ENCODE measurements around the gene MAD2L2. TPM values are rescaled to one million over a fixed set of nuclear protein-coding genes. Genes with fewer than 3 reads are reported as not detected.

Gene MAD2L2
- total RNA-seq, 2 donors from 2014 or later: 26.9 to 27.3 TPM

DNA sequence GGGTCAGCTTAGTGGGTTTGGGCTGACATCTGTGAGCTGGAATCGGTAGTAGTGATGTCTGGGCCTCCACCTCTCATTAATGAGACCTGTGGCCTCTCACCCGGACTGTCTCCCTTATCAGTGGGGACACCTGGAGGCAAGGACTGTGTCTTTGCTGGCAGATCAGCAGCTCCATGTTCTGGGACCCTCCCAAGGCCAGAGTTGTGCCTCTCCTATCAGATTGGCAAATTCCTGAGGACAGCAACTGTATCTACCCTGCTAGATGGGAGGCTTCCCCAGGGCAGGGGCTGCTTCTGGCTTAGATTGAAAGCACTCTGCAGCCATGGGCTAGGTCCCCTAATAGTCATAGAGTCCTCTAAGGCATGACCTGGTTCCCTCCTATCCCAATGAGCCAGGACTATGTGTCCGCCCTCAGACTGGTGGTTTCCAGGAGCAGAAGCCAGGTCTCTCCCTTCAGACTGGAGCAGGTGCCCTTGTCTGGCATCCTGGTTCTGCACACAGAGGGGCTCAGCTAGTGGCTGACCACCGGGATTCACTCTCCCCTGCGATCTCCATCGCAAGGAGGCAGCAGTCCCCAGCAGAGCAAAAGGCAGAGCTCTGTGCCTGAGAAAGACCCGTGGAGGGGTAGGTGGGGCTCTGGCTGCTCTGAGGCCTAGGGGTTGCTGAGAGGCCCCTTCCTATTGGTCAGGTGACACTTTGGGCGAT lies 16.4 kb upstream of the MAD2L2 start:
- ATAC-seq (ENCODE audit: insufficient number of reproducible peaks, low FRiP score, low read depth): no peak
- TF ChIP-seq, protein P1, sequence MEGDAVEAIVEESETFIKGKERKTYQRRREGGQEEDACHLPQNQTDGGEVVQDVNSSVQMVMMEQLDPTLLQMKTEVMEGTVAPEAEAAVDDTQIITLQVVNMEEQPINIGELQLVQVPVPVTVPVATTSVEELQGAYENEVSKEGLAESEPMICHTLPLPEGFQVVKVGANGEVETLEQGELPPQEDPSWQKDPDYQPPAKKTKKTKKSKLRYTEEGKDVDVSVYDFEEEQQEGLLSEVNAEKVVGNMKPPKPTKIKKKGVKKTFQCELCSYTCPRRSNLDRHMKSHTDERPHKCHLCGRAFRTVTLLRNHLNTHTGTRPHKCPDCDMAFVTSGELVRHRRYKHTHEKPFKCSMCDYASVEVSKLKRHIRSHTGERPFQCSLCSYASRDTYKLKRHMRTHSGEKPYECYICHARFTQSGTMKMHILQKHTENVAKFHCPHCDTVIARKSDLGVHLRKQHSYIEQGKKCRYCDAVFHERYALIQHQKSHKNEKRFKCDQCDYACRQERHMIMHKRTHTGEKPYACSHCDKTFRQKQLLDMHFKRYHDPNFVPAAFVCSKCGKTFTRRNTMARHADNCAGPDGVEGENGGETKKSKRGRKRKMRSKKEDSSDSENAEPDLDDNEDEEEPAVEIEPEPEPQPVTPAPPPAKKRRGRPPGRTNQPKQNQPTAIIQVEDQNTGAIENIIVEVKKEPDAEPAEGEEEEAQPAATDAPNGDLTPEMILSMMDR (IDR thresholded peaks at IDR 0.05): no peak
- no peak for DNase-seq (ENCODE audit: low spot score)
- Histone ChIP-seq H3K27me3 (replicated peaks; ENCODE audit: insufficient read depth) (peaks cover 3% of the 10 kb centered on the region), H3K36me3 (no peaks in the 10 kb centered on the region), H3K27ac (no peak overlapping the region), H3K9me3 (no peaks in the 10 kb centered on the region), H3K4me3 (no peak overlapping the region), H3K4me1 (ENCODE audit: control insufficient read depth in 1 of 2, low read depth in 2 of 2) (peaks cover 11 to 30% of the 10 kb centered on the region in 2 donors)

GRCh38 chr1:11695861-11696260 lies 14.9 kb upstream of the MAD2L2 start:
- H3K4me3 ChIP-seq: no peak overlapping the region
- no peaks in the 10 kb centered on the region for H3K36me3 ChIP-seq
- no peaks in the 10 kb centered on the region for H3K9me3 ChIP-seq
- TF ChIP-seq, protein P1 (IDR thresholded peaks at IDR 0.05): no peak
- H3K4me1 ChIP-seq (ENCODE audit: control insufficient read depth in 1 of 2, low read depth in 2 of 2): peaks cover 10 to 29% of the 10 kb centered on the region in 2 donors
- ATAC-seq (ENCODE audit: insufficient number of reproducible peaks, low FRiP score, low read depth): no peak
- H3K27me3 ChIP-seq (replicated peaks; ENCODE audit: insufficient read depth): peaks cover 8% of the 10 kb centered on the region
- no peak overlapping the region for H3K27ac ChIP-seq
- no peak for DNase-seq (ENCODE audit: low spot score)

- DNase-seq (ENCODE audit: low spot score) (no peak), ATAC-seq (ENCODE audit: insufficient number of reproducible peaks, low FRiP score, low read depth) (no peak)
- peaks cover 10 to 28% of the 10 kb centered on the region in 2 donors for H3K4me1 ChIP-seq (ENCODE audit: control insufficient read depth in 1 of 2, low read depth in 2 of 2)
- TF ChIP-seq, protein P1 (IDR thresholded peaks at IDR 0.05): no peak
- peaks cover 8% of the 10 kb centered on the region for H3K27me3 ChIP-seq (replicated peaks; ENCODE audit: insufficient read depth)
- H3K27ac ChIP-seq: no peak overlapping the region
- no peak overlapping the region for H3K4me3 ChIP-seq
- H3K36me3 ChIP-seq: no peaks in the 10 kb centered on the region
- H3K9me3 ChIP-seq: no peaks in the 10 kb centered on the region
Observed at GRCh38 chr1:11693917-11694316, 13.0 kb upstream of the MAD2L2 start.

DNA sequence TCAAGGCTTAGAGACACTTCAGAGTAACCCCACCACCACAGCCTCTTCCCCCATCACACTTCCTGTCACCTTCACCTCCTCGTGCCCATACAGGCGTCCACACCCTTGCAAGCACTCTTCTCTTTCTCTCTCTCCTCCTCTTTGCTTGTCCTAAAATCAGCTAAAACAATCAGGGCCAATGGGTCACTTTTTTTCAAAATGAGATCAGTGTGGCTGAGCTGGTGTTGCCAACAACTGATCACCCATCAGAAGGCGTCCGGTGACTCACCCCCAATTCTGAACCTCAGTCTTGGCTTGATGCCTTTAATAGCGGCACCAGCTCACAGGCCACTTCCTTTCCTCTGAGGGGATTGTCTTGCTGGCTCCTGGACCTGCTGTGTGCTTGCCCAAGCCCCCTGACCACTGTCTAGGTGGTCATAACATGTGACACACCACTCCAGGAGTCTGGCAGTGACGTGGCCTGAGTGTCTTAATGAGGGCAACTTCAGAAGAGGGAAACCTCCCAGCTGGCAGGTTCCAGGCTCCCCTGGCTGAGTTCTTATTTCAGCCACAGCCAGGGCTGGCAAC lies 12.2 kb upstream of the MAD2L2 start:
- TF ChIP-seq, protein P1 (IDR thresholded peaks at IDR 0.05): no peak
- Histone ChIP-seq H3K4me3 (no peak overlapping the region), H3K4me1 (ENCODE audit: control insufficient read depth in 1 of 2, low read depth in 2 of 2) (peaks cover 10 to 28% of the 10 kb centered on the region in 2 donors), H3K36me3 (no peaks in the 10 kb centered on the region), H3K27ac (no peak overlapping the region), H3K9me3 (no peaks in the 10 kb centered on the region), H3K27me3 (replicated peaks; ENCODE audit: insufficient read depth) (peaks cover 8% of the 10 kb centered on the region)
- ATAC-seq (ENCODE audit: insufficient number of reproducible peaks, low FRiP score, low read depth) (peak; percentile 50), DNase-seq (ENCODE audit: low spot score) (peak; percentile 33)

GRCh38 chr1:11691928-11692711 lies 11.2 kb upstream of the MAD2L2 start:
- Histone ChIP-seq H3K27ac (no peak overlapping the region), H3K9me3 (no peaks in the 10 kb centered on the region), H3K27me3 (replicated peaks; ENCODE audit: insufficient read depth) (peaks cover 8% of the 10 kb centered on the region), H3K36me3 (no peaks in the 10 kb centered on the region), H3K4me1 (ENCODE audit: control insufficient read depth in 1 of 2, low read depth in 2 of 2) (peaks cover 10 to 28% of the 10 kb centered on the region in 2 donors), H3K4me3 (peak overlapping the region; percentile 52)
- TF ChIP-seq, protein P1 (IDR thresholded peaks at IDR 0.05): no peak
- ATAC-seq (ENCODE audit: insufficient number of reproducible peaks, low FRiP score, low read depth): no peak
- no peak for DNase-seq (ENCODE audit: low spot score)

Data from thoracic aorta (tissue), 2 donors.